Right cardiac atrium (tissue), 5 donors: ENCODE results near the gene FLT1. TPM values are rescaled to one million over a fixed set of nuclear protein-coding genes. Genes with fewer than 3 reads are reported as not detected.

Experiments used
- ATAC-seq, 2 donors: fragments of 200-7000 bp; cut with Tn5 transposase; one replicate each; pipeline versions ENCODE4 v1.8.0 to v1.9.1; 2020; ENCODE audit warnings: moderate library complexity in 2 of 2, mild to moderate bottlenecking in 1 of 2
- DNase-seq, 3 donors: peaks; one replicate each; pipeline ENCODE4 v3.0.0-alpha.2; 2020
- H3K27ac ChIP-seq: one replicate; pipeline ENCODE4 v1.5.1; 2013; ENCODE audit warnings: mild to moderate bottlenecking, low read length, control low read depth, moderate library complexity
- H3K27me3 ChIP-seq: one replicate; pipeline ENCODE4 v1.6.1; 2013; ENCODE audit not compliant: control insufficient read depth, insufficient read depth
- H3K4me1 ChIP-seq: one replicate; pipeline ENCODE4 v1.6.1; 2013; ENCODE audit warnings: low read length; ENCODE audit not compliant: control insufficient read depth, insufficient read depth
- H3K4me3 ChIP-seq: one replicate; pipeline ENCODE4 v1.5.1; 2013; ENCODE audit warnings: low read length, control low read depth
- H3K9me3 ChIP-seq: one replicate; pipeline ENCODE4 v1.6.1; 2013; ENCODE audit warnings: low read length; ENCODE audit not compliant: control insufficient read depth
- WGBS: extraction: QIAGEN DNeasy Blood & Tissue Kit; methylation state at CpG from one replicate; pipeline ENCODE4 v1.1.7; 2013; 5-methylcytosine and 5-hydroxymethylcytosine counted together
- intact Hi-C, 4 donors: fragments of 100-400 bp; cut with DNase I; formaldehyde crosslinking; loops; one replicate each; pipeline versions ENCODE4 v1.11.0 to v1.14.0; 2022 to 2023
- polyA plus RNA-seq: library from polyadenylated mRNA; stranded (reverse); fragments of 200-250 nt; gene quantifications from one replicate; pipeline ENCODE4 v1.2.3, GENCODE V29; 2013
- total RNA-seq, 4 donors: library from RNA; stranded (reverse); fragmentation: NEBNext Ultra II Directional; extraction: Animal tissue kit (Norgen Biotek cat#: 25700); gene quantifications; one replicate each; pipeline ENCODE4 v1.2.1, GENCODE V29; 2021
- donor health status: healthy with polysubstance abuse.
- donor health status: DM: no; HTN: yes; CAD: no.
- donor health status: DM: no; HTN: no; CAD: no.
- donor health status: DM: no; HTN: yes; CAD: no; lungs with severe emphysema.
- donor health status: DM: yes; HTN: yes; CAD: no.

The FLT1 gene
- total and polyA plus RNA-seq, 5 donors: 24.9 to 53.4 (median 37.5) TPM

- no peaks in the 10 kb centered on the region for H3K27me3 ChIP-seq
- WGBS: 79% methylated on average over 5 of the region's 5 CpGs
Observed at GRCh38 chr13:28499609-28500008, 4.7 kb upstream of the FLT1 start.

GRCh38 chr13:28498481-28499115 is 3.7 kb upstream of the FLT1 start:
- ATAC-seq: no peak
- Histone ChIP-seq H3K9me3 (no peaks in the 10 kb centered on the region), H3K27me3 (no peaks in the 10 kb centered on the region), H3K27ac (no peak overlapping the region), H3K4me3 (no peak overlapping the region), H3K4me1 (no peaks in the 10 kb centered on the region)
- intact Hi-C loops: loop anchor here in 1 of 4 donors (10.0 kb wide), 1 partner anchor 136 kb away; no protein-coding TSS in a partner anchor
- 92% methylated on average over 16 of the region's 16 CpGs for WGBS
- DNase-seq: no peak

More at GRCh38 chr13:28499609-28500008, 4.7 kb upstream of the FLT1 start:
- DNase-seq (no peak), ATAC-seq (no peak)
- no peaks in the 10 kb centered on the region for H3K9me3 ChIP-seq
- intact Hi-C loops: loop anchor here in 1 of 4 donors (10.0 kb wide), 1 partner anchor 135 kb away; no protein-coding TSS in a partner anchor
- no peaks in the 10 kb centered on the region for H3K4me1 ChIP-seq
- H3K27ac ChIP-seq: no peak overlapping the region
- no peak overlapping the region for H3K4me3 ChIP-seq

- Histone ChIP-seq H3K27ac (no peak overlapping the region), H3K4me3 (no peak overlapping the region), H3K27me3 (no peaks in the 10 kb centered on the region), H3K9me3 (no peaks in the 10 kb centered on the region), H3K4me1 (no peaks in the 10 kb centered on the region)
- DNase-seq (no peak), ATAC-seq (no peak)
- 53% methylated on average over 4 of the region's 4 CpGs for WGBS
- intact Hi-C loops: loop anchor here in 1 of 4 donors (10.0 kb wide), 1 partner anchor 137 kb away; no protein-coding TSS in a partner anchor
Observed at GRCh38 chr13:28497143-28497876, 2.4 kb upstream of the FLT1 start.

GRCh38 chr13:28496188-28496564 is 1.2 kb upstream of the FLT1 start:
- no peaks in the 10 kb centered on the region for H3K4me1 ChIP-seq
- 54% methylated on average over 10 of the region's 10 CpGs for WGBS

GRCh38 chr13:28495538-28496187 is 735 bp upstream of the FLT1 start:
- 13% methylated on average over 33 of the region's 33 CpGs for WGBS
- Histone ChIP-seq H3K4me1 (no peaks in the 10 kb centered on the region), H3K4me3 (peak overlapping the region; percentile 54), H3K27me3 (no peaks in the 10 kb centered on the region), H3K9me3 (no peaks in the 10 kb centered on the region), H3K27ac (peak overlapping the region; percentile 86)
- intact Hi-C loops: loop anchor here in 1 of 4 donors (10.0 kb wide), 1 partner anchor 139 kb away; no protein-coding TSS in a partner anchor
- DNase-seq (peak in 1 of 3 donors; percentile 86), ATAC-seq (no peak)

More at GRCh38 chr13:28496188-28496564, 1.2 kb upstream of the FLT1 start:
- intact Hi-C loops: loop anchor here in 1 of 4 donors (10.0 kb wide), 1 partner anchor 139 kb away; no protein-coding TSS in a partner anchor
- Histone ChIP-seq H3K27ac (peak overlapping the region; percentile 86), H3K4me3 (peak overlapping the region; percentile 40), H3K27me3 (no peaks in the 10 kb centered on the region), H3K9me3 (no peaks in the 10 kb centered on the region)
- DNase-seq (no peak), ATAC-seq (no peak)

- no peaks in the 10 kb centered on the region for H3K4me1 ChIP-seq
- peak; percentile 6 to 32 for ATAC-seq
- no peak for DNase-seq
- no peaks in the 10 kb centered on the region for H3K9me3 ChIP-seq
- H3K27ac ChIP-seq: peak overlapping the region; percentile 31
- peak overlapping the region; percentile 54 for H3K4me3 ChIP-seq
- intact Hi-C loops: loop anchor here in 1 of 4 donors (10.0 kb wide), 1 partner anchor 140 kb away; no protein-coding TSS in a partner anchor
- 1% methylated on average over 30 of the region's 30 CpGs for WGBS
- no peaks in the 10 kb centered on the region for H3K27me3 ChIP-seq
Observed at GRCh38 chr13:28494504-28494777, 487 bp downstream of the FLT1 start.

- peak overlapping the region; percentile 31 for H3K27ac ChIP-seq
- intact Hi-C loops: loop anchor here in 1 of 4 donors (10.0 kb wide), 1 partner anchor 141 kb away; no protein-coding TSS in a partner anchor
- DNase-seq: peak in 2 of 3 donors; percentile 63 to 71
- no peaks in the 10 kb centered on the region for H3K9me3 ChIP-seq
- H3K4me3 ChIP-seq: peak overlapping the region; percentile 54
- under 1% methylated on average over 60 of the region's 60 CpGs for WGBS
- peak; percentile 20 to 25 for ATAC-seq
- no peaks in the 10 kb centered on the region for H3K4me1 ChIP-seq
- H3K27me3 ChIP-seq: no peaks in the 10 kb centered on the region
Observed at GRCh38 chr13:28493740-28494503, 1.0 kb downstream of the FLT1 start.

GRCh38 chr13:28492569-28493367 is 2.2 kb downstream of the FLT1 start:
- no peak for ATAC-seq
- DNase-seq: no peak
- no peaks in the 10 kb centered on the region for H3K27me3 ChIP-seq
- intact Hi-C loops: loop anchor here in 1 of 4 donors (10.0 kb wide), 1 partner anchor 142 kb away; no protein-coding TSS in a partner anchor
- no peaks in the 10 kb centered on the region for H3K9me3 ChIP-seq
- WGBS: 59% methylated on average over 10 of the region's 10 CpGs
- no peaks in the 10 kb centered on the region for H3K4me1 ChIP-seq
- H3K27ac ChIP-seq: no peak overlapping the region
- peak overlapping the region; percentile 54 for H3K4me3 ChIP-seq

GRCh38 chr13:28490061-28490460 is 4.9 kb downstream of the FLT1 start:
- Histone ChIP-seq H3K27ac (no peak overlapping the region), H3K4me1 (peaks cover 9% of the 10 kb centered on the region), H3K4me3 (peak overlapping the region; percentile 58), H3K9me3 (no peaks in the 10 kb centered on the region), H3K27me3 (no peaks in the 10 kb centered on the region)
- no peak for ATAC-seq
- peak in 1 of 3 donors; percentile 41 for DNase-seq
- intact Hi-C loops: loop anchor here in 1 of 4 donors (10.0 kb wide), 1 partner anchor 145 kb away; no protein-coding TSS in a partner anchor
- 59% methylated on average over 6 of the region's 6 CpGs for WGBS
